RPMI7951 (cell line): ENCODE data around the gene ABCB8. TPM values are rescaled to one million over a fixed set of nuclear protein-coding genes. Genes with fewer than 3 reads are reported as not detected.
"Not testable (repeated sequence)": the region's sequence is repeated elsewhere in the genome, so short reads cannot be mapped to it uniquely, and the experiment has no call there.

Source experiments
- DNase-seq: peaks from one replicate; pipeline ENCODE4 v3.0.0-alpha.2; 2012; ENCODE audit warnings: low read depth
- total RNA-seq: library from RNA; depleted of rRNA; stranded (reverse); fragments of >200 nt; shearing (Covaris generic); gene quantifications from 2 replicates; pipeline ENCODE4 v1.2.3, GENCODE V29; 2014

ABCB8 gene
- total RNA-seq, 1 experiment from 2014 or later = 26.9 TPM

DNA sequence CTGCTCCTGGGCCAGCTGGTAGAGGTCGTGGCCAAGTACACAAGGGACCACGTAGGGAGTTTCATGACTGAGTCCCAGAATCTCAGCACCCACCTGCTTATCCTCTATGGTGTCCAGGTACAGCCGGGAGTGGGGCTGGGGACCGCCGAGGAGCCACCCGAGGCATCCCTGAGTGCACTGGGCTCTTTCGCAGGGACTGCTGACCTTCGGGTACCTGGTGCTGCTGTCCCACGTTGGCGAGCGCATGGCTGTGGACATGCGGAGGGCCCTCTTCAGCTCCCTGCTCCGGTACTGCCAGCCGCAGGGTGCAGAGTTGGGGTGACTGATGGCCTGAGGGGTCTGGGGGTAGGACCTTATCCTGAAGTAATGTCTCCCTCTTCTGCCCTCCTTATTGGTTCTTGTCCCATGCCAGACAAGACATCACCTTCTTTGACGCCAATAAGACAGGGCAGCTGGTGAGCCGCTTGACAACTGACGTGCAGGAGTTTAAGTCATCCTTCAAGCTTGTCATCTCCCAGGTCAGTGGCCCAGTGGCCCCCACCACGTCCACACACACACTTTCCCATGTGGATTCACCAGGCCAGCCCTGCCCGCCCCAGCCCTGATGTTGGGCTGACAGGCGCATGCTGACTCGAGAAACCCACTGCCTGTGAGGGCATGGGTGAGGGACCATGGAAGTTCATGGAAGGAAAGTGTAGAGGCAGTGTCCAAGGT, 6.2 kb downstream of the ABCB8 start:
- no peak for DNase-seq

DNA sequence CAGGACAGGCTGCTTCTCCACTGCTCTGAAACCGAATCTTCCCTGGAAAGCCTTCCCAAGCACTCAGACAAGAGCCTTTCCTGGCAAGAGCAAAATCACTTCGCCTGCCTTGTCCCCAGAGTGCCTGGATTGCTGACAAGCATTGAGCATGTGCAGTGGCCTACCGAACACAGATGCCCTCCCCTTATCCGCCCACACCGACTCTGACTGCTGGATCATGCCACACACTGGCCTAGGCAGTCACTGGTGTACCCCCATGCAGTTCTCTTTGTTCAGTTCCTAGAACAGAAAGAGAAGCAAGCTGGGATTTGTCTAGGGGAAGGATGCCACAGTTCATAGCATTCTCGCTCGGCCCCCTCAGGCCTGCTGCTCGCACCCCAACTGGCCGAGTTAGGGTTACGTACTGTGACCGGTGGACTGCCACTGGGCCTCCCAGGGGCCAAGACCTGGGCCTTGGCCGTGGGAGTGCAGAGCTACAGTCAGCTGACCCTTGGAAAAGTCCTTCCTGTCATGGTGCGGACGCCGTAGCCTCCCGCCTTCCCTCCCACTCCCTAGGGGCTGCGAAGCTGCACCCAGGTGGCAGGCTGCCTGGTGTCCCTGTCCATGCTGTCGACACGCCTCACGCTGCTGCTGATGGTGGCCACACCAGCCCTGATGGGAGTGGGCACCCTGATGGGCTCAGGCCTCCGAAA, 6.9 kb downstream of the ABCB8 start:
- no peak for DNase-seq

DNA sequence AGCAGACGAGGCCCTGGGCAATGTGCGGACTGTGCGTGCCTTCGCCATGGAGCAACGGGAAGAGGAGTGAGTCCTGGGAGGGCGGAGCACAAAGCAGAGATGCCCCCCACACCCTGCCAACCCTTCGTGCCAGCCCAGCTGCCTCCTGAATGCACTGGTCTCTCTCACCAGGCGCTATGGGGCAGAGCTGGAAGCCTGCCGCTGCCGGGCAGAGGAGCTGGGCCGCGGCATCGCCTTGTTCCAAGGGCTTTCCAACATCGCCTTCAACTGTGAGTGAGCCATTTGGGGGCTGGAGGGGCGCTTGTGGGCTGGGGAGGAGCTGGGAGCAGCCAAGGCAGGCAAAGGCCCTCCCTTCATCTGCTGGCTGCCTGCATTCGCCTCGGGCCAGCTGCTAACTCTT, 7.7 kb downstream of the ABCB8 start:
- no peak for DNase-seq

DNA sequence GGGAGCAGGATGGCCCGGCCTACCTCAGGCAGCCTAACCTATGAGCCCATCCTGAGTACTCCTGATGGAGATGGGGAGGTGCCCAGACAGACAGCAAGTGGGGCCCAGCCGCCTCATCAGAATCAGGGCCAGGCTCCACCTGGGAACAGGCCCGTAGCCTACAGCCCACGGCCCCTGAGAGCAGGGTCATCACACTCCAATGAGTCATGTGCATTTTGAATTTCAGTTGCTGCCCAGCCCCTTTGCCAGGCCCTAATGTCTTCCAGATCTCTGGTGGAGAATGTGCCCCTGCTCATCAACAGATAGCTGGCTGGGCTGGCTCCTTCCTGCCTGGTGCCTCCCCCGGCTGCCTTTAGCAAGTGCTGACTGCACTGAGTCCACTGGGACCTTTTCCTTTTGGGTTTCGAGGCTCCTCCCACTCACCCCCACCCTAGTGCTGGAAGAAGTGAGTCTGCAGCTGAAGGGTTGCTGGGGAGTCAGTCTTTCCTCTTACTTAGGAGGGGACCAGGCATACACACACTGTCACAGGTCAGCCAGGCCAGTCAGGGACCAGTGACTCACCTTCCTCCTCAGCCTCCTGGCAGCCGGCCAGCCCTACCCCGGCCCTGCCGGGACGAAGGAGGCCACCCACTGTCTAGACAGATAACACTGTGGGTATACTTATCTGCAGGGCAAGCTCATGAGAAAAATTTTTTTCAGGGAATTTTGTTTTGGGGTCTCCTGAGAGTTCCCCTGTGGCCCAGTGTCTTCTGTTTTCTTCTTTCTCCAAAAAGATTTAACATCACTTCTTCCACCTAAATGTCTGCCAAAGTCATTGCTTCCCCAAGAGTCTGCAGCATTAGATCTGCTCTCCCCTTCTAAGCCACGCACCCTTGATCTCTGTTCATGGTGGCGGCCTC, 10.9 kb downstream of the ABCB8 start:
- peak; percentile 99 for DNase-seq

DNA sequence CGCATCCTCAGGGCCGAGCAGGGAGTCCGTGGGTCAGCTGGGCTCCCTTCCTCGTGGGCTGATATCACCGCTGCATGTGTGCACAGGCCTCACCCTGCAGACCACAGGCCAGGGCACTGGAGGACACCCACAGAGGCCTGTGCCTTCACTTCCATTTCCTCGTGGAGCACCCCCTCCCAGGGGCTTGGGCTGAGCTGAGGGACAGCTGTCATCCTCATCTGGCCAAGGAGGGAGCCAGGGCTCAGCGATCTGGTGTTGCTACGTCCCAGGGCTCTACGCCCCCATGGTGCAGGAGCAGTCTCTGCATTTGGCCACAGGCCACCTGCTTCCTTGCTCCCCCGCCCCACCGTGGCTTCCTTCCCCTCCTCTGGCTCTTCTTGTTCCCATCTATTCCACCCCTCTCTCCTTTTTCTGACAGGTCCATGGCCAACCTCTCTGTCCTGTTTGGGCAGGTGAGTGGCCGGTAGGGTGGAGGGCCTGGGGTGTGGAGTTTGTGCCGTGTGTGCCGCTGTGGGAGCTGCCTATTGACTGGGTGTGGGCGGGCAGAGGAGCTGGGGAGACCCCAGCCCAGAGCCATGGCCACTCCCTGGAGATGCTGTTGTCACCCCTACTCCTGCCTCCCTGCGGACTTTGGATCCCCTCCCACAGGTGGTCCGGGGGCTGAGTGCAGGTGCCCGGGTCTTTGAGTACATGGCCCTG, 11.7 kb downstream of the ABCB8 start:
- no peak for DNase-seq

DNA sequence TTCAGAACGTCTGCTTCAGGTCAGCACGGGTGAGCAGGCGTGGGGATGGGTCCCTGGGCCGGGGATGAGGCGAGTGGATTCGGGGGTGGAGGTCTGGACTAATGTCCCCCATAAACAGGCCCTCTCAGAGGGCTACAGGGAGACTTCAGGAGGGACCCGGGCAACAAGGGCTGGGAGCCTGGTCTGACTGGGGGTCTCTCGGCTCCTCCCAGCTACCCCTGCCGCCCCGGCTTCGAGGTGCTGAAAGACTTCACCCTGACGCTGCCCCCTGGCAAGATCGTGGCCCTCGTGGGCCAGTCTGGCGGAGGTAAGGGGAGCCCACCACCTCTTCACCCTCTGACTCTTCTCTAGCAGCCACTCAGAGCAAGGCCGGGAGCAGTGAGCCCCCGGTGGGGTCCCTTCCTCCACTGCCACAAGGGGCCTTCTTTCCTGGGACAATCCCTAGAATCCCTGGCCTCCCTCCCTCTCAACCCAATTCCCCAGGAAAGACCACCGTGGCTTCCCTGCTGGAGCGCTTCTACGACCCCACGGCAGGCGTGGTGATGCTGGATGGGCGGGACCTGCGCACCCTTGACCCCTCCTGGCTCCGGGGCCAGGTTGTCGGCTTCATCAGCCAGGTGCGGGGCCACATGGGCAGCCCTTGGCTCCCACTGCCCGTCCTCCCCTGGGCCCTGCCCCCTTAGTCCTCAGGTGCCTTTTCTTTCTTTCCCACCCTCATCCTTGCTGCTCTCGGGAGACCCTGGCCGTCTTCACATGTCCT, 12.5 kb downstream of the ABCB8 start:
- no peak for DNase-seq

DNA sequence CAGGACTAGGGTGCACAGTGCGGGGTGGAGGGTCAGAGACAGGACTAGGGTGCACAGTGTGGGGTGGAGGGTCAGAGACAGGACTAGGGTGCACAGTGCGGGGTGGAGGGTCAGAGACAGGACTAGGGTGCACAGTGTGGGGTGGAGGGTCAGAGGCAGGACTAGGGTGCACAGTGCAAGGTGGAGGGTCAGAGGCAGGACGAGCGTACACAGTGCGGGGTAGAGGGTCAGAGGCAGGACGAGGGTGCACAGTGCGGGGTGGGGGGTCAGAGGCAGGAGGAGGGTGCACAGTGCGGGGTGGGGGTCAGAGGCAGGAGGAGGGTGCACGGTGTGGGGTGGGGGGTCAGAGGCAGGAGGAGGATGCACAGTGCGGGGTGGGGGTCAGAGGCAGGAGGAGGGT, 15.2 kb downstream of the ABCB8 start:
- not testable (repeated sequence) for DNase-seq

DNA sequence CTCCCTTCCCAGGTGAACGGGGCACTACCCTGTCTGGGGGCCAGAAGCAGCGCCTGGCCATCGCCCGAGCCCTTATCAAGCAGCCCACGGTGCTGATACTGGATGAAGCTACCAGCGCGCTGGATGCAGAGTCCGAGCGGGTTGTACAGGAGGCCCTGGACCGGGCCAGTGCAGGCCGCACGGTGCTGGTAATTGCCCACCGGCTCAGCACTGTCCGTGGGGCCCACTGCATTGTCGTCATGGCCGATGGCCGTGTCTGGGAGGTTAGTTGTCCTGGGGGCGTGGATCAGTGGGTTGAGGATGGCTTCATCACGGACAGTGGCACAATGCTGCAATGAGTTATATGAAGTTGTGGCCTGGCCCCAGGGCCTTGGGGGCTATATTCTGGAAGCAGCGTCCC, 15.7 kb downstream of the ABCB8 start:
- no peak for DNase-seq

DNA sequence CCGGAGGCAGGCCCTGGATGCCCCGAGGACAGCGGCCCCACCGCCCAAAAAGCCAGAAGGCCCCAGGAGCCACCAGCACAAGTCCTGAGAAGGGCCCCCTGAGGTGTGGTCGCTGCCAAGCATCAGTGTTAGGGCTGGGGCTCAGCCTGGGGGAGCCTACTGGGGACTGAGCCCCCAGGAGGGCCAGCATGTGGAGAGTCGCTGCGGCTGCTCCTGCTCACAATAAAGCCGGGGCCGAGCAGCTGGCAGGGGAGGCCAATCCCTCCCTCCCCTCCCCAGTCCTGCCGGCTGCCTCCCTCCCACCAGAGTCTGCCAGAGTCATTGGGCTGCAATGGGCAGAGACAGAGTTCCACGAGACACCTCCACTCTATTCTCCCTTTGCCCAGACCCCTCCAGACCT, 17.0 kb downstream of the ABCB8 start:
- no peak for DNase-seq

DNA sequence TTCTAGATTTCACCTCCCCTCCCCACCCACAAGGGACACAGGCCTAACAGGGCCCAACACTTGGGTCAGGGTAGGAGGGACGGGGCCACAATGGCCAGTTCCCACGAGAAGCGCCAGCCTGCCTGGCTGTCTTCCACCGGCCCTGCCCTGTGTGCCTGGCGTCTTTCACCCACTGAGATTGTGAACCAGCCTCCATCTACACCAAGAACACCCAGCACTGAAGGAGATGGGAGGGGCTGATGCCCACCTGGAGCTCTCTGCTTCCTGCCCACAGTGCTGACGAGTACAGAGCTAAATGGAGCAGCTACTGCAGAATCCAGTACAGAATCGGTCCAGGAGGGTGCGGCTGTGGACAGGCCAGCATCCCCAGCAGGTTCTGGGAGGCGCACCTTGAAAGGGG, 17.7 kb downstream of the ABCB8 start:
- no peak for DNase-seq

DNA sequence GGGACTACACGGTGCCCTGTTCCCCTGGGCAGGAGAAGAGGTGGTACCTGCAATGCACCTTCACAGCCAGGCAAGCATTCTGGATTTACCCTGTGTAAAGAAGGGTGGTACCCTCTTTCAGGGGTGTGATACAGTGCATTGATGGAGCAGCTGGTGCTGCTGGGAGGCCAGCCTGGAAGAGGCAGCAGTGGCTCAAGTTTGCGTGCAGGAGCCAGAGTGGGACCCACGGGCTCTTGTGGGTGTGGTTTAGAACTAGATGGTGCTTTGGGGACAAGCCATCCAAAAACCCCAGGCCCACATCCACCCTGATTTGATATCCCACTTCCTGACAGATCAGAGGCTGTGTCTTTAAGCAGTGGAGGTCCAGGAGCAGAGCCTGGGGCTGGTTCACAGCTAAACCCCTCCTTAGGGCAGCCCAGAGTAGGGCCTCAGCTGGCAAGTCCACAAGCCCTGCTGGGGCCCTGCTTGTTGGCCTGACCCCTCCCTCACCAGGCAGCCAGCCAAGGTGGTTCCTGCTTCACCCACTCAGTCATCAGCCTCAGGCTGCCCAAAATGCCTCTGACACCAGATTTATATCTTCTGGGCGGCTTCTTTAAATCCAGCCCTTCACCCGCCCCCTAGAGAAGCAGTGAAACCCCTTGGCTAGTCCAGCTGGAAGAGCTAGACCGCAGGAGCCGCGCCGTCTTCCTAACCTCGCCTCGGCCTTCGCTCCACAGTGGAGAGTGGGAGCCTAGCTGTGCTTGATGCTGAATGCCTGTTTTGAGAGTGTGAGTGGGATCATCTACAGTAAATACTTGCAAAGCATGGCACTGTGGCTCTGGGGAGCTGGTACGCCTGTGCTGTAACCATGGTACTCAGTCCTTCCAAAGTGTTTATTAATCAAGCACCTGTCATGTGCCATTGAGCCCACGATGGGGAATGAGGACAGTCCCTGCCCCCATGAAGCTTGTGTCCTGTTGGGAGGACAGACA, 18.6 kb downstream of the ABCB8 start:
- DNase-seq = peak; percentile 98

DNA sequence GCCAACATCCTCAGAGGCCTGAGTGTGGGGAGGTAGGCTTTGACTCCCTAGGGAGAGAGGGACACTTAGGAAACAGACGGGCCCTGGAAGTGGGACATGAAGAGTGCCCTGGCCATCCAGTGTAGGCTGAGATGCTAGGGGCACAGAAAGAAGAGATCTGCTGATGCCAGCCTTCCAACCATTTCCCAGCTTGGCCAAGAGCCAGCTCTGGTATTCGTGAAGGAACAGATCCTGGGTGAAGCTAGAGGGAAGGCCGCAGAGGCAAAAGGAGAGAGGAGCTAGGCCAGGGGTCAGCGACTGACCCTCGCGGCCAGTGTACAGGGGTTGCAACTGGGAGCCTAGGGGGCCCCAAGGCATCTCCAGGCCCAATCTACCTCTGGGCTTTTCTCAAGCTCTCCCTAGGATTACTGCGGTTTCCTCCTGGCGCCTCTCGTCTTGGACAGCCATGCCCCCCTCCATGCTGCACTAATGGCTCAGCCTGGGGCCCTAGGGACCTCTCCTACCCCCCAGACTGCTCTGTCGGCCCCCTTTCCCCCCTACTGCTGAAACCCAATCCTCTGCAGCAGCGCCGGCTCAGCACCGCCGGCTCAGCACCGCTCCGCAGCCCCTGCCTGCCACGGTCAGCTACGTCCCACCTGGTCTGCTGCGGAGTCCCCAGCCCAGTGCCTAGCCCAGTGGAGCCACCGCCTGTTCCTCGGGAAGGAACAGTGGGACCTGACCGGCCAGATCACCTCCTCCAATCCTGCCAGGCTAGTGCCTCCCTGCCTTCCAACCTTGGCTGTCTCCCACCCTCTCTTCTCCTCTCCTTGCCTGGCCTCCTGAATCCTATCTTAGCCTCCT, 19.9 kb downstream of the ABCB8 start, which contains the start of gene ASIC3:
ASIC3 (plus strand) TSS at position 556 of the 840 bp plus-strand sequence. CDS start 355 bp downstream, outside the sequence.
- no peak for DNase-seq

DNA sequence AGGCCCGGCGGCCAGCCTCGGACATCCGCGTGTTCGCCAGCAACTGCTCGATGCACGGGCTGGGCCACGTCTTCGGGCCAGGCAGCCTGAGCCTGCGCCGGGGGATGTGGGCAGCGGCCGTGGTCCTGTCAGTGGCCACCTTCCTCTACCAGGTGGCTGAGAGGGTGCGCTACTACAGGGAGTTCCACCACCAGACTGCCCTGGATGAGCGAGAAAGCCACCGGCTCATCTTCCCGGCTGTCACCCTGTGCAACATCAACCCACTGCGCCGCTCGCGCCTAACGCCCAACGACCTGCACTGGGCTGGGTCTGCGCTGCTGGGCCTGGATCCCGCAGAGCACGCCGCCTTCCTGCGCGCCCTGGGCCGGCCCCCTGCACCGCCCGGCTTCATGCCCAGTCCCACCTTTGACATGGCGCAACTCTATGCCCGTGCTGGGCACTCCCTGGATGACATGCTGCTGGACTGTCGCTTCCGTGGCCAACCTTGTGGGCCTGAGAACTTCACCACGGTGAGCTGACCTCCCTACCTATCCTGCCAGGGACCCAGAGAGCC, 20.7 kb downstream of the ABCB8 start:
- no peak for DNase-seq

DNA sequence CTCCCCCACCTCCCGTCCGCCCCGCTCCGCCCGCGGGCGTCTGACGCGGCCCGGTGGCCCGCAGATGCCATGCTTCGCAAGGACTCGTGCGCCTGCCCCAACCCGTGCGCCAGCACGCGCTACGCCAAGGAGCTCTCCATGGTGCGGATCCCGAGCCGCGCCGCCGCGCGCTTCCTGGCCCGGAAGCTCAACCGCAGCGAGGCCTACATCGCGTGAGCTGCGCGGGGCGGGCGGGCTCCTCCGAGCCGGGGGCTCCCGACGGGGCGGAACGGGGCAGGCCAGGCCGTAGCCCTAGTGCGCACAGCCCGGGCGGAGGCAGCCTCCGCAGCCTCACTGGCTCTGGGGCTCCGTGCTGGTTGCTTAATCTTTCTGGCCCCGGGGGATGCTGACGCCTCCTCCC, 22.9 kb downstream of the ABCB8 start:
- DNase-seq = peak; percentile 67

DNA sequence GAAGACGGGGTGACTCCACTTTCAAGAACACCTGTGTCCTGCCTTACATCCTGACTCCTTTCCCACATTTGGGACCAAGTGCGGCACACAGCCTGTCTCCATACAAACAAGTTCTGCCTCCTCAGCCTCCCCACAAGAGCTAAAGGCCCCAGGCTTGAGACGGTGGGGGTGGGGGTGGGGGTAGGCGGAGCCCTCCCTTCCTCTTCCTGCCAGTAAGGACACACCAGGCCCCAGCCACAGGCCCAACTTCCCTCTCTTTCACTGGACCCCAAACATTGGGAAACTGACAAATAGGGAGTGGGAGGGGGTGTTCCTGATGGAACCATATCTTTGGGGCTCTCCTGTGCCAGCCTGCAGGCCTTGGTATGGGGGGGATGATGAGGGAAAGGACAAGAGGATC, 24.8 kb downstream of the ABCB8 start:
- no peak for DNase-seq

DNA sequence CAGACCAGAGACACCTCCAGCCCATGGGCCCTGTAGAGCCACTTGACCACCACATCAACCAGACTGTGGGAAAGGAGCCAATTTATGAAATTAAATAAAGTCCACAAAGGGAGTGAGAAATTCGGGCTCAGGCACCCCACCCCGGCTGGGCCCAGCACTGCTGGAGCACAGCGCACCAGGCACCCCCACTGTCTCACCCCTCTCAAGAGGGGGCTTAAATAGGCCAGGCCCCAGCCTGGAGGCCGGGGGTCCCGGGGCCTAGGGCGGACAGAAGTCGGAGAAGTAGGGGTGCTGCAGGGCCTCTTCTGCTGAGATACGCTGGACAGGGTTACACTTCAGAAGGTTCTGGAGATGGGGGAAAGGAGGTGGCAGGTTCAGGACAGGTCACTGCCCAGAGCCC, 25.5 kb downstream of the ABCB8 start:
- DNase-seq = no peak

DNA sequence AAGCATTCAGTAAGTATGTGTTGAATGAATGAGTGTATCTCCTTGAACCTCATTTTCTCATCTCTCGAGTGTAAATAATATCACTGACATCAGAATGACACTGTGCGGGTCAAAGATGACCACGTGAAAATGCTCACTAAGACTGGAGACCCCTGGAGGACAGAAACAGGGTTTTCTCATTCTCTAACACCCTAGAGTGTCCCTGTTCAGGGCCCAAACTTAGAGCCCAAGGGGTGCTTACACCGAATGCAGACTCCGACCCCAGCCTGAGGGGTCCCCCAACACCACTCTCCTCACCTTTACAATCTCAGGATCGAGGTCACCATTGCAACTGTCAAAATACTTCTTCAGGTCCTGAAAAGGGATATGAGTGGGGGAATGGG, 28.0 kb downstream of the ABCB8 start:
- DNase-seq = no peak

DNA sequence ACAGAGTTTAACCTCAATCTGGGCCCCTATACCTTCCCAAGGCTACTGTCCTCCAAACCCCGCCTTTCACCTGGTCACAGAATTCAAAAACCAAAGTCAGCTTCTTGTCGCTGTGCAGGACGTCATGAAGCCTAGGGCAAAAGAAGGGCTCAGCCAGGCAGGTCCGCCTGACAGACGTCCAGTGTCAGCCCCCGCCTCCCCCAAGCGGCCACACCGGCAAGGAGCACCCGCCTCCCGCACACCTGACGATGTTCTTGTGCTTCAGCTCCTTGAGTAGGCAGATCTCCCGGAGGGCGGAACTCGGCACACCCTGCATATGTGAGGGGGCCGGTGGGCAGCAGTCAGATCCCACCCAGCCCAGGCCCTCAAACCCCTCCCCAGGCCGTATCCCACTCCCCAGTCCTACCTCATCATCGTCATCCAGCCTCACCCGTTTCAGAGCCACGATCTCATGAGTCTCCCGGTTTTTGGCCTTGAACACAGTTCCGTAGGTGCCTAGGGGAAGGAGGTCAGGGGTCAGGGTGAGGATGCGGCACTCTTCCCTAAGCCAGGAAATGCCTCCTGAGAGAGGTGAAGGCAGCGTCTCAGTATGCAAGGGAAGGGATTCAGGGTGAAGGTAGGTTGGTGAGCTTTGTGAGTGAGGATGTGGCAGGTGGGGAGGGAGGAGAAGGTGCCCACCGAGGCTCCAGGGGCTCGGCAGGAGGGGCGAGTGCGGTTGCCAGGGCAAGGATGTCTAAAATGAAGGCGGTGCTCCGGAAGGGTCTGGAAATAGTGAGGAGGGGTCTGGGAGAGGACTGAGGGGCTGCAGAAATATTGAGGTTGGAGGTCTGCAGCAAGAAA, 28.6 kb downstream of the ABCB8 start:
- no peak for DNase-seq
